Stimulated activated naive CD8-positive, alpha-beta T cell treated with anti-CD3 and anti-CD28 coated beads, Interleukin-15, Interleukin-2, amounts not matched to agents 100 ng/mL and 50 ng/mL, for 24 hours (primary cell): ENCODE results near the gene FGD4.

Experiments used
- H3K27ac Mint-ChIP-seq: one replicate; pipeline ENCODE4 v1.8.0; 2021; ENCODE audit warnings: mild to moderate bottlenecking, mixed read lengths
- H3K27me3 Mint-ChIP-seq: one replicate; pipeline ENCODE4 v1.8.0; 2021; ENCODE audit warnings: mixed read lengths
- H3K36me3 Mint-ChIP-seq: one replicate; pipeline ENCODE4 v1.8.0; 2021; ENCODE audit warnings: low read depth, mixed read lengths
- H3K4me1 Mint-ChIP-seq: one replicate; pipeline ENCODE4 v1.8.0; 2021; ENCODE audit warnings: low read depth, mixed read lengths
- H3K4me3 Mint-ChIP-seq: one replicate; pipeline ENCODE4 v1.8.0; 2021; ENCODE audit warnings: mild to moderate bottlenecking, mixed read lengths
- H3K9me3 Mint-ChIP-seq: one replicate; pipeline ENCODE4 v1.8.0; 2021; ENCODE audit warnings: mixed read lengths

Gene FGD4

GRCh38 chr12:32457251-32458025 is 58.1 kb downstream of the FGD4 start:
- H3K4me1 Mint-ChIP-seq: no peaks in the 10 kb centered on the region
- H3K9me3 Mint-ChIP-seq: no peaks in the 10 kb centered on the region
- H3K27ac Mint-ChIP-seq: no peak overlapping the region
- no peaks in the 10 kb centered on the region for H3K27me3 Mint-ChIP-seq
- H3K36me3 Mint-ChIP-seq: no peaks in the 10 kb centered on the region
- H3K4me3 Mint-ChIP-seq: no peak overlapping the region

- H3K36me3 Mint-ChIP-seq: no peaks in the 10 kb centered on the region
These were observed 61.3 kb downstream of the FGD4 start for GRCh38 chr12:32460638-32461037.

GRCh38 chr12:32462908-32463307 is 63.5 kb downstream of the FGD4 start:
- no peaks in the 10 kb centered on the region for H3K27me3 Mint-ChIP-seq
- no peaks in the 10 kb centered on the region for H3K4me1 Mint-ChIP-seq
- H3K9me3 Mint-ChIP-seq: no peaks in the 10 kb centered on the region
- no peak overlapping the region for H3K27ac Mint-ChIP-seq
- no peak overlapping the region for H3K4me3 Mint-ChIP-seq
- H3K36me3 Mint-ChIP-seq: no peaks in the 10 kb centered on the region

More at GRCh38 chr12:32460638-32461037, 61.3 kb downstream of the FGD4 start:
- H3K9me3 Mint-ChIP-seq: no peaks in the 10 kb centered on the region
- no peak overlapping the region for H3K4me3 Mint-ChIP-seq
- H3K27me3 Mint-ChIP-seq: no peaks in the 10 kb centered on the region
- no peak overlapping the region for H3K27ac Mint-ChIP-seq
- no peaks in the 10 kb centered on the region for H3K4me1 Mint-ChIP-seq

GRCh38 chr12:32466187-32466586 is 66.8 kb downstream of the FGD4 start:
- Mint-ChIP-seq H3K4me1 (no peaks in the 10 kb centered on the region), H3K27me3 (no peaks in the 10 kb centered on the region), H3K36me3 (no peaks in the 10 kb centered on the region), H3K9me3 (no peaks in the 10 kb centered on the region), H3K27ac (no peak overlapping the region), H3K4me3 (no peak overlapping the region)

GRCh38 chr12:32466986-32467711 is 67.8 kb downstream of the FGD4 start:
- Mint-ChIP-seq H3K27ac (no peak overlapping the region), H3K27me3 (no peaks in the 10 kb centered on the region), H3K4me3 (no peak overlapping the region), H3K4me1 (no peaks in the 10 kb centered on the region), H3K36me3 (no peaks in the 10 kb centered on the region), H3K9me3 (no peaks in the 10 kb centered on the region)

- no peak overlapping the region for H3K4me3 Mint-ChIP-seq
- no peaks in the 10 kb centered on the region for H3K9me3 Mint-ChIP-seq
- H3K36me3 Mint-ChIP-seq: no peaks in the 10 kb centered on the region
- no peaks in the 10 kb centered on the region for H3K4me1 Mint-ChIP-seq
- H3K27me3 Mint-ChIP-seq: no peaks in the 10 kb centered on the region
- peak overlapping the region; percentile 26 for H3K27ac Mint-ChIP-seq
These were observed 68.9 kb downstream of the FGD4 start for GRCh38 chr12:32467959-32468863.

- H3K4me3 Mint-ChIP-seq: no peak overlapping the region
- H3K27me3 Mint-ChIP-seq: no peaks in the 10 kb centered on the region
- H3K9me3 Mint-ChIP-seq: no peaks in the 10 kb centered on the region
- no peak overlapping the region for H3K27ac Mint-ChIP-seq
- H3K4me1 Mint-ChIP-seq: no peaks in the 10 kb centered on the region
- H3K36me3 Mint-ChIP-seq: no peaks in the 10 kb centered on the region
These were observed 71.6 kb downstream of the FGD4 start for GRCh38 chr12:32470936-32471470.

GRCh38 chr12:32471591-32472001 is 72.2 kb downstream of the FGD4 start:
- Mint-ChIP-seq H3K4me3 (no peak overlapping the region), H3K9me3 (no peaks in the 10 kb centered on the region), H3K36me3 (no peaks in the 10 kb centered on the region), H3K27ac (no peak overlapping the region), H3K27me3 (no peaks in the 10 kb centered on the region), H3K4me1 (no peaks in the 10 kb centered on the region)

- no peak overlapping the region for H3K27ac Mint-ChIP-seq
- H3K4me1 Mint-ChIP-seq: no peaks in the 10 kb centered on the region
- no peaks in the 10 kb centered on the region for H3K36me3 Mint-ChIP-seq
- no peaks in the 10 kb centered on the region for H3K27me3 Mint-ChIP-seq
- no peaks in the 10 kb centered on the region for H3K9me3 Mint-ChIP-seq
- H3K4me3 Mint-ChIP-seq: no peak overlapping the region
These were observed 76.4 kb downstream of the FGD4 start for GRCh38 chr12:32475724-32476123.

- no peaks in the 10 kb centered on the region for H3K36me3 Mint-ChIP-seq
- no peak overlapping the region for H3K27ac Mint-ChIP-seq
These were observed 77.1 kb downstream of the FGD4 start for GRCh38 chr12:32476446-32476845.

GRCh38 chr12:32477714-32478113 is 78.4 kb downstream of the FGD4 start:
- H3K27me3 Mint-ChIP-seq: no peaks in the 10 kb centered on the region
- H3K27ac Mint-ChIP-seq: no peak overlapping the region
- peaks cover 4% of the 10 kb centered on the region for H3K4me1 Mint-ChIP-seq
- H3K4me3 Mint-ChIP-seq: no peak overlapping the region
- H3K9me3 Mint-ChIP-seq: no peaks in the 10 kb centered on the region
- H3K36me3 Mint-ChIP-seq: no peaks in the 10 kb centered on the region

More at GRCh38 chr12:32476446-32476845, 77.1 kb downstream of the FGD4 start:
- Mint-ChIP-seq H3K9me3 (no peaks in the 10 kb centered on the region), H3K4me3 (no peak overlapping the region), H3K4me1 (no peaks in the 10 kb centered on the region), H3K27me3 (no peaks in the 10 kb centered on the region)

GRCh38 chr12:32478166-32478565 is 78.8 kb downstream of the FGD4 start:
- Mint-ChIP-seq H3K36me3 (no peaks in the 10 kb centered on the region), H3K9me3 (no peaks in the 10 kb centered on the region), H3K4me1 (peaks cover 4% of the 10 kb centered on the region), H3K4me3 (no peak overlapping the region), H3K27me3 (no peaks in the 10 kb centered on the region), H3K27ac (no peak overlapping the region)

- no peaks in the 10 kb centered on the region for H3K27me3 Mint-ChIP-seq
- no peak overlapping the region for H3K27ac Mint-ChIP-seq
- peaks cover 4% of the 10 kb centered on the region for H3K4me1 Mint-ChIP-seq
These were observed 79.7 kb downstream of the FGD4 start for GRCh38 chr12:32478858-32479725.

GRCh38 chr12:32482226-32482625 is 82.9 kb downstream of the FGD4 start:
- H3K9me3 Mint-ChIP-seq: no peaks in the 10 kb centered on the region
- peaks cover 4% of the 10 kb centered on the region for H3K4me1 Mint-ChIP-seq
- H3K27ac Mint-ChIP-seq: no peak overlapping the region
- H3K36me3 Mint-ChIP-seq: no peaks in the 10 kb centered on the region
- no peaks in the 10 kb centered on the region for H3K27me3 Mint-ChIP-seq
- no peak overlapping the region for H3K4me3 Mint-ChIP-seq

More at GRCh38 chr12:32478858-32479725, 79.7 kb downstream of the FGD4 start:
- Mint-ChIP-seq H3K9me3 (no peaks in the 10 kb centered on the region), H3K36me3 (no peaks in the 10 kb centered on the region), H3K4me3 (no peak overlapping the region)
